CD4-positive, alpha-beta T cell treated with Interferon gamma for 1 hour (primary cell): Measurements from ENCODE around the gene KLHDC3.
A peak's percentile ranks its signal among the peaks of the same experiment; 100 is the strongest.
"Not testable (repeated sequence)": the region's sequence is repeated elsewhere in the genome, so short reads cannot be mapped to it uniquely, and the experiment has no call there.

Experiments used
- DNase-seq: peaks from one replicate; pipeline ENCODE4 v3.0.0-alpha.2; 2020

KLHDC3 gene

GRCh38 chr6:42988486-42989020 is 25.5 kb upstream of the KLHDC3 start:
- no peak for DNase-seq

- DNase-seq: no peak
Observed at GRCh38 chr6:42989923-42990322, 24.1 kb upstream of the KLHDC3 start.

- no peak for DNase-seq
Observed at GRCh38 chr6:42993445-42993844, 20.6 kb upstream of the KLHDC3 start.

GRCh38 chr6:42996513-42996912 is 17.5 kb upstream of the KLHDC3 start:
- no peak for DNase-seq

- not testable (repeated sequence) for DNase-seq
Observed at GRCh38 chr6:42998205-42998604, 15.8 kb upstream of the KLHDC3 start.

GRCh38 chr6:43001843-43002242 is 12.2 kb upstream of the KLHDC3 start:
- no peak for DNase-seq

GRCh38 chr6:43005844-43006243 is 8.2 kb upstream of the KLHDC3 start:
- no peak for DNase-seq

- no peak for DNase-seq
Observed at GRCh38 chr6:43006251-43006650, 7.8 kb upstream of the KLHDC3 start.

- no peak for DNase-seq
Observed at GRCh38 chr6:43007126-43007525, 6.9 kb upstream of the KLHDC3 start.

- no peak for DNase-seq
Observed at GRCh38 chr6:43009124-43009523, 4.9 kb upstream of the KLHDC3 start.

- DNase-seq: no peak
Observed at GRCh38 chr6:43011207-43011606, 2.8 kb upstream of the KLHDC3 start.

- DNase-seq: no peak
Observed at GRCh38 chr6:43012364-43012763, 1.7 kb upstream of the KLHDC3 start.

GRCh38 chr6:43013097-43013842 is 779 bp upstream of the KLHDC3 start:
- no peak for DNase-seq

GRCh38 chr6:43014434-43014909 is 423 bp downstream of the KLHDC3 start:
- no peak for DNase-seq

GRCh38 chr6:43016176-43016942 is 2.3 kb downstream of the KLHDC3 start:
- no peak for DNase-seq

GRCh38 chr6:43016943-43017334 is 2.9 kb downstream of the KLHDC3 start:
- DNase-seq: no peak

GRCh38 chr6:43019152-43019551 is 5.1 kb downstream of the KLHDC3 start:
- DNase-seq: no peak

GRCh38 chr6:43020052-43020705 is 6.1 kb downstream of the KLHDC3 start:
- DNase-seq: no peak

- no peak for DNase-seq
Observed at GRCh38 chr6:43020847-43021246, 6.8 kb downstream of the KLHDC3 start.

GRCh38 chr6:43021270-43022047 is 7.4 kb downstream of the KLHDC3 start, which contains the start of gene RRP36:
Gene RRP36, plus strand, starts transcription at chr6:43021623. Its CDS starts 32 bp downstream, at chr6:43021655.
- peak; percentile 47 for DNase-seq

- DNase-seq: no peak
Observed at GRCh38 chr6:43024436-43024835, 10.4 kb downstream of the KLHDC3 start.

GRCh38 chr6:43026365-43026764 is 12.3 kb downstream of the KLHDC3 start:
- no peak for DNase-seq

GRCh38 chr6:43029120-43029519 is 15.1 kb downstream of the KLHDC3 start:
- no peak for DNase-seq
